Retinal pigment epithelial cell (primary cell): ENCODE data around the gene MYBPHL.

Experiments
- DNase-seq: peaks from one replicate; pipeline ENCODE4 v3.0.0-alpha.2; 2010; ENCODE audit warnings: low read depth
- H3K4me3 ChIP-seq: 2 replicates; pipeline ENCODE4 v1.5.1; 2011; ENCODE audit warnings: mild to moderate bottlenecking, low read length, control low read depth, moderate library complexity
- CTCF ChIP-seq: conservative IDR thresholded peaks from 2 replicates; pipeline ENCODE4 v1.5.1; 2011; ENCODE audit warnings: low read depth, low read length, control low read depth, inconsistent platforms

The MYBPHL gene

GRCh38 chr1:109272021-109272799, 34.6 kb downstream of the MYBPHL start:
- no peak for DNase-seq
- no peak for TF ChIP-seq CTCF
- H3K4me3 ChIP-seq, result no peak overlapping the region

- H3K4me3 ChIP-seq, result no peak overlapping the region
- DNase-seq, result no peak
- TF ChIP-seq CTCF, result no peak
Observed at GRCh38 chr1:109271458-109271857, 35.4 kb downstream of the MYBPHL start.

GRCh38 chr1:109270623-109271317, 36.0 kb downstream of the MYBPHL start:
- no peak for DNase-seq
- no peak for TF ChIP-seq CTCF
- no peak overlapping the region for H3K4me3 ChIP-seq

- no peak for DNase-seq
- no peak overlapping the region for H3K4me3 ChIP-seq
- no peak for TF ChIP-seq CTCF
Observed at GRCh38 chr1:109269981-109270622, 36.7 kb downstream of the MYBPHL start.

GRCh38 chr1:109269212-109269980, 37.4 kb downstream of the MYBPHL start:
- DNase-seq, result no peak
- TF ChIP-seq CTCF, result no peak
- no peak overlapping the region for H3K4me3 ChIP-seq

- TF ChIP-seq CTCF, result no peak
- DNase-seq, result no peak
- H3K4me3 ChIP-seq, result no peak overlapping the region
Observed at GRCh38 chr1:109268431-109269211, 38.2 kb downstream of the MYBPHL start.
